Prostate gland (tissue), 2 donors: Measurements from ENCODE around the gene STXBP4. TPM values are rescaled to one million over a fixed set of nuclear protein-coding genes. Genes with fewer than 3 reads are reported as not detected.

Source experiments
- DNase-seq: peaks from one replicate; pipeline ENCODE4 v3.0.0-alpha.2; 2019; ENCODE audit warnings: low spot score
- H3K27ac ChIP-seq, 2 donors: fragments of 200-600 bp; sonication (generic); 2 replicates each; pipeline ENCODE4 v1.5.1; 2017 to 2019
- H3K27me3 ChIP-seq: fragments of 200-600 bp; sonication (generic); replicated peaks from 2 replicates; pipeline ENCODE4 v1.5.1; 2019; ENCODE audit not compliant: insufficient read depth
- H3K36me3 ChIP-seq, 2 donors: fragments of 200-600 bp; sonication (generic); 1 replicate in 1 of 2; 2 replicates in 1 of 2; pipeline versions ENCODE4 v1.5.1 to v1.8.1; 2017 to 2019
- H3K4me1 ChIP-seq: fragments of 200-600 bp; sonication (generic); replicated peaks from 2 replicates; pipeline ENCODE4 v1.5.1; 2019
- H3K4me3 ChIP-seq, 2 donors: fragments of 200-600 bp; sonication (generic); 2 replicates each; pipeline ENCODE4 v1.5.1; 2017 to 2019
- H3K9me3 ChIP-seq: fragments of 200-600 bp; sonication (generic); 2 replicates; pipeline ENCODE4 v1.5.1; 2017
- CTCF ChIP-seq, 4 experiments: fragments of 200-600 bp in 2 of 4; fragments of 450-650 bp in 2 of 4; sonication (generic) in 2 of 4; IDR thresholded peaks; 1 replicate in 3 of 4; 2 replicates in 1 of 4; pipeline ENCODE4 v1.5.1; 2016 to 2019; ENCODE audit warnings: antibody characterized with exemption in 4 of 4, mild to moderate bottlenecking in 2 of 4, moderate library complexity in 2 of 4
- POLR2A ChIP-seq: fragments of 450-650 bp; IDR thresholded peaks from one replicate; pipeline ENCODE4 v1.6.1; 2016; ENCODE audit warnings: antibody characterized with exemption, mild to moderate bottlenecking
- POLR2AphosphoS5 ChIP-seq: sonication (generic); formaldehyde crosslinking; IDR thresholded peaks from one replicate; pipeline ENCODE4 v1.6.1; 2017; ENCODE audit warnings: antibody characterized with exemption
- WGBS: methylation state at CpG from one replicate; pipeline ENCODE4 v1.1.5; 2018; 5-methylcytosine and 5-hydroxymethylcytosine counted together
- intact Hi-C: fragments of 100-400 bp; cut with DNase I; formaldehyde crosslinking; loops from one replicate; pipeline ENCODE4 v1.14.2; 2022
- small RNA-seq, 2 donors: library from RNA; depleted of rRNA; stranded (forward); fragments of <200 nt; gene quantifications; one replicate each; pipeline ENCODE3, GENCODE V24; 2016
- total RNA-seq, 2 donors: library from RNA; depleted of rRNA; stranded (reverse); fragments of >200 nt; gene quantifications; one replicate each; pipeline ENCODE4 v1.1.0, GENCODE V29; 2016

The STXBP4 gene
- total RNA-seq, 2 donors from 2014 or later, result 7.2 to 29.0 TPM

- WGBS, result 95% methylated on average over 3 of the region's 3 CpGs
- H3K27me3 ChIP-seq, result no peaks in the 10 kb centered on the region
- no peaks in the 10 kb centered on the region for H3K4me1 ChIP-seq
- no peak overlapping the region for H3K4me3 ChIP-seq
- no peaks in the 10 kb centered on the region for H3K36me3 ChIP-seq
- no peak for DNase-seq
- no peak overlapping the region for H3K27ac ChIP-seq
- H3K9me3 ChIP-seq, result no peaks in the 10 kb centered on the region
- intact Hi-C loops, result loop anchor here (10.0 kb wide), 1 partner anchor 51 kb away; no protein-coding TSS in a partner anchor
- TF ChIP-seq CTCF (IDR thresholded peaks at IDR 0.05) (no peak), POLR2A (no peak), POLR2AphosphoS5 (no peak)
Measured at GRCh38 chr17:55215711-55216110, 247.1 kb downstream of the STXBP4 start.

GRCh38 chr17:55216888-55217287 lies 248.3 kb downstream of the STXBP4 start:
- intact Hi-C loops, result loop anchor here (10.0 kb wide), 1 partner anchor 52 kb away; no protein-coding TSS in a partner anchor
- Histone ChIP-seq H3K4me3 (no peak overlapping the region), H3K27ac (no peak overlapping the region), H3K27me3 (no peaks in the 10 kb centered on the region), H3K4me1 (no peaks in the 10 kb centered on the region), H3K36me3 (no peaks in the 10 kb centered on the region), H3K9me3 (no peaks in the 10 kb centered on the region)
- WGBS, result 77% methylated on average over 3 of the region's 3 CpGs
- DNase-seq, result no peak
- no peak for TF ChIP-seq CTCF (IDR thresholded peaks at IDR 0.05)
- TF ChIP-seq POLR2A, result no peak
- no peak for TF ChIP-seq POLR2AphosphoS5

- Histone ChIP-seq H3K9me3 (no peaks in the 10 kb centered on the region), H3K4me1 (no peaks in the 10 kb centered on the region), H3K27me3 (no peaks in the 10 kb centered on the region), H3K4me3 (no peak overlapping the region), H3K27ac (no peak overlapping the region), H3K36me3 (no peaks in the 10 kb centered on the region)
- intact Hi-C loops, result loop anchor here (10.0 kb wide), 1 partner anchor 55 kb away; no protein-coding TSS in a partner anchor
- TF ChIP-seq POLR2AphosphoS5, result no peak
- no peak for TF ChIP-seq CTCF (IDR thresholded peaks at IDR 0.05)
- no peak for TF ChIP-seq POLR2A
- 48% methylated on average over 1 of the region's 1 CpG for WGBS
- DNase-seq, result no peak
Measured at GRCh38 chr17:55219459-55219858, 250.9 kb downstream of the STXBP4 start.

GRCh38 chr17:55219934-55220333 lies 251.4 kb downstream of the STXBP4 start:
- intact Hi-C loops, result loop anchor here (10.0 kb wide), 1 partner anchor 55 kb away; no protein-coding TSS in a partner anchor
- H3K36me3 ChIP-seq, result no peaks in the 10 kb centered on the region
- no peaks in the 10 kb centered on the region for H3K9me3 ChIP-seq
- 25% methylated on average over 3 of the region's 3 CpGs for WGBS
- H3K27ac ChIP-seq, result no peak overlapping the region
- H3K4me3 ChIP-seq, result no peak overlapping the region
- no peaks in the 10 kb centered on the region for H3K27me3 ChIP-seq
- no peaks in the 10 kb centered on the region for H3K4me1 ChIP-seq
- DNase-seq, result no peak
- TF ChIP-seq POLR2A, result no peak
- TF ChIP-seq CTCF (IDR thresholded peaks at IDR 0.05), result no peak
- no peak for TF ChIP-seq POLR2AphosphoS5

Small RNA genes within 50 kb of the gene (small RNA-seq; reads per million reads assigned to genes)
- gene AC007485.1, result 0 reads per million in 2 donors

Other genes with a start within 250 kb of the STXBP4 start
- gene TOM1L1, start 67.9 kb upstream of the STXBP4 start, total RNA-seq, result 10 to 100 TPM; 52.8 to 81.3 TPM
- gene COX11, start 111 bp upstream of the STXBP4 start, total RNA-seq, result 10 to 100 TPM; 33.1 to 82.1 TPM